GM12878 (cell line): Measurements from ENCODE around the gene PCDHA12. TPM values are rescaled to one million over a fixed set of nuclear protein-coding genes. Genes with fewer than 3 reads are reported as not detected.

Experiments
- ATAC-seq: fragments of 200-7000 bp; cut with Tn5 transposase; 3 replicates; pipeline ENCODE4 v1.9.1; 2020; ENCODE audit warnings: mild to moderate bottlenecking, moderate library complexity
- BruUV-seq: library from RNA; stranded (reverse); fragments of 400-500 nt; replicated peaks from 2 replicates; lab custom pipeline; 2021; lab: Mats Ljungman, UMichigan
- CTCF ChIA-PET: fragments of 300-600 bp; sonication (Branson Sonifier 250); formaldehyde crosslinking; extraction: SDS; loops from one replicate; lab custom pipeline; 2021; ENCODE audit warnings: inconsistent platforms; lab: Yijun Ruan, JAX
- POLR2A ChIA-PET: fragments of 350-600 bp; formaldehyde crosslinking; extraction: SDS; loops from one replicate; lab custom pipeline; 2021; ENCODE audit warnings: inconsistent platforms; lab: Charles Lee
- RAD21 ChIA-PET: fragments of 300-600 bp; sonication (Branson Sonifier 250); formaldehyde crosslinking; loops from one replicate; lab custom pipeline; 2023; ENCODE audit warnings: antibody characterized with exemption; ENCODE audit not compliant: unreplicated experiment; lab: Charles Lee
- SMC1A ChIA-PET: fragments of 300-600 bp; sonication (Branson Sonifier 250); formaldehyde crosslinking; loops from one replicate; lab custom pipeline; 2023; ENCODE audit not compliant: unreplicated experiment, uncharacterized antibody; lab: Charles Lee
- DNase-seq: peaks from one replicate; pipeline ENCODE4 v3.0.0-alpha.2; 2011; ENCODE audit warnings: low read depth, low spot score
- FAIRE-seq: peaks from 3 replicates; lab custom pipeline; 2011; peaks lifted over from hg19 to GRCh38; lab: Jason Lieb, UNC
- H2AFZ ChIP-seq: 2 replicates; pipeline ENCODE4 v1.6.0; 2011; ENCODE audit warnings: low read depth, low read length, control low read depth; ENCODE audit not compliant: control insufficient read depth
- H3K27ac ChIP-seq: 2 replicates; pipeline ENCODE4 v1.5.1; 2011; ENCODE audit warnings: control low read depth; ENCODE audit not compliant: control insufficient read depth, insufficient read depth
- H3K27me3 ChIP-seq, 2 experiments: replicated peaks in 1 of 2; 2 replicates each; pipeline versions ENCODE4 v1.6.0 to v1.6.1; 2011; ENCODE audit warnings: low read length in 1 of 2; ENCODE audit not compliant: control insufficient read depth in 2 of 2, insufficient read depth in 2 of 2
- H3K36me3 ChIP-seq, 2 experiments: 2 replicates each; pipeline ENCODE4 v1.5.1; 2011; ENCODE audit warnings: low read length in 1 of 2; ENCODE audit not compliant: control insufficient read depth in 2 of 2, insufficient read depth in 2 of 2
- H3K4me1 ChIP-seq: 2 replicates; pipeline ENCODE4 v1.6.1; 2011; ENCODE audit warnings: mild to moderate bottlenecking, low read length, moderate library complexity, mixed read lengths; ENCODE audit not compliant: control insufficient read depth, insufficient read depth
- H3K4me2 ChIP-seq: 2 replicates; pipeline ENCODE4 v1.6.0; 2011; ENCODE audit warnings: control low read depth; ENCODE audit not compliant: control insufficient read depth, insufficient read depth
- H3K4me3 ChIP-seq: fragments of 200-600 bp; sonication (generic); 2 replicates; pipeline ENCODE4 v1.5.1; 2016
- H3K79me2 ChIP-seq: 2 replicates; pipeline ENCODE4 v1.6.0; 2011; ENCODE audit warnings: low read length; ENCODE audit not compliant: control insufficient read depth, insufficient read depth
- H3K9ac ChIP-seq: 2 replicates; pipeline ENCODE4 v1.8.0; 2011; ENCODE audit warnings: low read length, control low read depth, mixed read lengths; ENCODE audit not compliant: control insufficient read depth, insufficient read depth
- H3K9me3 ChIP-seq: replicated peaks from 3 replicates; pipeline ENCODE4 v1.5.1; 2011; ENCODE audit warnings: mild to moderate bottlenecking, low read length; ENCODE audit not compliant: control insufficient read depth, insufficient read depth
- H4K20me1 ChIP-seq: 2 replicates; pipeline ENCODE4 v1.6.0; 2011; ENCODE audit not compliant: control insufficient read depth, insufficient read depth
- BACH1 ChIP-seq: fragments of 450-650 bp; IDR thresholded peaks from 2 replicates; pipeline ENCODE4 v1.6.1; 2017; ENCODE audit warnings: mild to moderate bottlenecking, borderline replicate concordance
- CEBPB ChIP-seq, 2 experiments: fragments of 150-350 bp in 1 of 2; IDR thresholded peaks; 2 replicates each; pipeline ENCODE4 v1.6.1; 2012 to 2014; ENCODE audit warnings: low read depth in 2 of 2, low read length in 2 of 2, borderline replicate concordance in 1 of 2, inconsistent platforms in 1 of 2
- CREM ChIP-seq: IDR thresholded peaks from 2 replicates; pipeline ENCODE4 v1.6.1; 2014; ENCODE audit warnings: antibody characterized with exemption, low read depth
- E2F4 ChIP-seq: IDR thresholded peaks from 2 replicates; pipeline ENCODE4 v1.6.1; 2012; ENCODE audit warnings: low read depth, low read length, improper control_type of control experiment
- EP300 ChIP-seq, 2 experiments: fragments of 150-350 bp in 1 of 2; IDR thresholded peaks; 2 replicates each; pipeline ENCODE4 v1.6.1; 2011 to 2012; ENCODE audit warnings: low read depth in 2 of 2, low read length in 2 of 2, borderline replicate concordance in 1 of 2, improper control_type of control experiment in 1 of 2, inconsistent platforms in 1 of 2; ENCODE audit not compliant: control insufficient read depth in 1 of 2
- FOXK2 ChIP-seq: fragments of 450-650 bp; IDR thresholded peaks from 2 replicates; pipeline ENCODE4 v1.6.1; 2017; ENCODE audit warnings: mild to moderate bottlenecking, moderate library complexity
- HDAC6 ChIP-seq: fragments of 200-600 bp; sonication (generic); IDR thresholded peaks from one replicate; pipeline ENCODE4 v1.8.0; 2017; ENCODE audit warnings: antibody characterized with exemption; ENCODE audit not compliant: unreplicated experiment
- HSF1 ChIP-seq: fragments of 150-350 bp; IDR thresholded peaks from 2 replicates; pipeline ENCODE4 v1.6.1; 2014; ENCODE audit warnings: mild to moderate bottlenecking, low read depth, low read length
- PAX5 ChIP-seq: IDR thresholded peaks from 2 replicates; pipeline ENCODE4 v1.6.1; 2011; ENCODE audit warnings: low read depth, low read length, borderline replicate concordance
- RELA ChIP-seq: fragments of 450-650 bp; IDR thresholded peaks from 2 replicates; pipeline ENCODE4 v1.8.0; 2014; ENCODE audit warnings: borderline replicate concordance; ENCODE audit not compliant: partially characterized antibody
- SMC3 ChIP-seq: IDR thresholded peaks from 2 replicates; pipeline ENCODE4 v1.6.1; 2011; ENCODE audit warnings: low read length, improper control_type of control experiment, borderline replicate concordance
- WGBS: methylation state at CpG from one replicate; pipeline ENCODE4 v1.1.6; 2016; ENCODE audit warnings: low lambda C conversion rate; ENCODE audit not compliant: insufficient replicate concordance, insufficient coverage; ENCODE audit errors: missing lambda C conversion rate; 5-methylcytosine and 5-hydroxymethylcytosine counted together
- in situ Hi-C: fragments of 300-500 bp; cut with MboI; formaldehyde crosslinking; loops from 9 replicates; pipeline ENCODE4 v1.14.3; 2018; ENCODE audit warnings: mixed read lengths
- intact Hi-C: fragments of 100-400 bp; cut with micrococcal nuclease; formaldehyde crosslinking; loops from one replicate; pipeline ENCODE4 v1.14.2; 2022; ENCODE audit not compliant: unreplicated experiment
- polyA plus RNA-seq, 11 experiments: library from polyadenylated mRNA; depleted of rRNA in 4 of 11; unstranded in 6 of 11; stranded (reverse) in 5 of 11; fragments of >200 nt; fragmentation: Nextera tagmentation in 4 of 11; fragmentation: Illumina TruSeq in 1 of 11; extraction: Ambion mirVana in 4 of 11; extraction: Trizol in 1 of 11; gene quantifications; 1 replicate in 1 of 11; 2 replicates in 10 of 11; pipeline versions ENCODE4 v1.2.1 to v1.2.3, GENCODE V29; 2011 to 2016; ENCODE audit warnings: inconsistent platforms in 2 of 11, missing spikeins in 2 of 11, low read depth in 1 of 11
- total RNA-seq, 4 experiments: library from RNA; depleted of rRNA in 3 of 4; stranded (reverse); fragments of >200 nt in 3 of 4; fragmentation: Illumina TruSeq in 1 of 4; extraction: Trizol in 1 of 4; gene quantifications; 2 replicates each; pipeline versions ENCODE4 v1.2.1 to v1.2.3, GENCODE V29; 2013 to 2021
- TF ChIP-seq, protein P1 (sequence below): fragments of 450-650 bp; formaldehyde crosslinking; IDR thresholded peaks from 2 replicates; pipeline ENCODE4 v1.5.0; 2022; ENCODE audit warnings: mild to moderate bottlenecking, missing genetic modification characterization
- TF ChIP-seq, protein P2 (sequence below): IDR thresholded peaks from 2 replicates; pipeline ENCODE4 v1.6.1; 2012; ENCODE audit warnings: low read depth, low read length, improper control_type of control experiment

Gene PCDHA12
- total and polyA plus RNA-seq, 10 of the 15 experiments (the other 5 are each of a cell fraction or from before 2014, with no cell fraction given): not detected

DNA sequence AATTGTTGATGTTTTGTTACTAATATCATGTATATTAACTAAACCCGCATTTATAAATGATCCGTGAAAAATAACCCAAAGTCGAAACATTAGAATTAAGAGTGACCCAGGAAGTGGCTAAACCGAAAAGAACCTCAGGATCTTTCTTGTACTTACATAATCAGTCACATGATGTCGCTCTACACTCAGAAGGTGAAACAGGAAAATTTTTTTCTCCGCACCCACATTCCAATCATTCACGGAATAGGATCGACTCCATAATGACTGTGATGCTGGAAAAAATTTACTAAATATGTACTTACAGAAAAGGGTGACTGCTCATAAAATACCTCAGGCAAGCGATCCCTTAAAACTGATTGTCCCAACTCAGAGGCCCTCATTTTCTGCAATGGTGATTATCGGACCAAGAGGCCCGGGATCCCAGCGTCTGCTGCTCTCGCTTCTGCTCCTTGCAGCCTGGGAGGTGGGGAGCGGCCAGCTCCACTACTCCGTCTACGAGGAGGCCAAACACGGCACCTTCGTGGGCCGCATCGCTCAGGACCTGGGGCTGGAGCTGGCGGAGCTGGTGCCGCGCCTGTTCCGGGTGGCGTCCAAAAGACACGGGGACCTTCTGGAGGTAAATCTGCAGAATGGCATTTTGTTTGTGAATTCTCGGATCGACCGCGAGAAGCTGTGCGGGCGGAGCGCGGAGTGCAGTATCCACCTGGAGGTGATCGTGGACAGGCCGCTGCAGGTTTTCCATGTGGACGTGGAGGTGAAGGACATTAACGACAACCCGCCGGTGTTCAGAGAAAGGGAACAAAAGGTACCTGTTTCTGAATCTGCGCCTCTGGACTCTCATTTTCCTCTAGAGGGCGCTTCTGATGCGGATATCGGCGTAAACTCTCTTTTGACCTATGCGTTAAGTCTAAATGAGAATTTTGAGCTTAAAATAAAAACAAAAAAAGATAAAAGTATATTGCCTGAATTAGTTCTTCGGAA, at the start of gene PCDHA12 (continued):
- TF ChIP-seq, protein P1, sequence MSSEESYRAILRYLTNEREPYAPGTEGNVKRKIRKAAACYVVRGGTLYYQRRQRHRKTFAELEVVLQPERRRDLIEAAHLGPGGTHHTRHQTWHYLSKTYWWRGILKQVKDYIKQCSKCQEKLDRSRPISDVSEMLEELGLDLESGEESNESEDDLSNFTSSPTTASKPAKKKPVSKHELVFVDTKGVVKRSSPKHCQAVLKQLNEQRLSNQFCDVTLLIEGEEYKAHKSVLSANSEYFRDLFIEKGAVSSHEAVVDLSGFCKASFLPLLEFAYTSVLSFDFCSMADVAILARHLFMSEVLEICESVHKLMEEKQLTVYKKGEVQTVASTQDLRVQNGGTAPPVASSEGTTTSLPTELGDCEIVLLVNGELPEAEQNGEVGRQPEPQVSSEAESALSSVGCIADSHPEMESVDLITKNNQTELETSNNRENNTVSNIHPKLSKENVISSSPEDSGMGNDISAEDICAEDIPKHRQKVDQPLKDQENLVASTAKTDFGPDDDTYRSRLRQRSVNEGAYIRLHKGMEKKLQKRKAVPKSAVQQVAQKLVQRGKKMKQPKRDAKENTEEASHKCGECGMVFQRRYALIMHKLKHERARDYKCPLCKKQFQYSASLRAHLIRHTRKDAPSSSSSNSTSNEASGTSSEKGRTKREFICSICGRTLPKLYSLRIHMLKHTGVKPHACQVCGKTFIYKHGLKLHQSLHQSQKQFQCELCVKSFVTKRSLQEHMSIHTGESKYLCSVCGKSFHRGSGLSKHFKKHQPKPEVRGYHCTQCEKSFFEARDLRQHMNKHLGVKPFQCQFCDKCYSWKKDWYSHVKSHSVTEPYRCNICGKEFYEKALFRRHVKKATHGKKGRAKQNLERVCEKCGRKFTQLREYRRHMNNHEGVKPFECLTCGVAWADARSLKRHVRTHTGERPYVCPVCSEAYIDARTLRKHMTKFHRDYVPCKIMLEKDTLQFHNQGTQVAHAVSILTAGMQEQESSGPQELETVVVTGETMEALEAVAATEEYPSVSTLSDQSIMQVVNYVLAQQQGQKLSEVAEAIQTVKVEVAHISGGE: no peak

- no peak within 1 kb of the TSS for H3K4me3 ChIP-seq
- no peak for FAIRE-seq
- no peak for DNase-seq
- no peak within 1 kb of the TSS for H3K4me2 ChIP-seq
- no peaks in the 10 kb centered on the region for H3K4me1 ChIP-seq
- ATAC-seq: no peak
- no peaks in the 10 kb centered on the region for H4K20me1 ChIP-seq
- no peak within 1 kb of the TSS for H2AFZ ChIP-seq
- SMC1A ChIA-PET: no interaction called here
- intact Hi-C loops: no loop called here
- no peaks in the 10 kb centered on the region for H3K79me2 ChIP-seq
- H3K27ac ChIP-seq: no peak within 1 kb of the TSS
- in situ Hi-C loops: no loop called here
- RAD21 ChIA-PET: no interaction called here
- 46% methylated on average over 27 of the region's 27 CpGs for WGBS
- H3K9me3 ChIP-seq: no peaks in the 10 kb centered on the region; the same call in 1 of the 3 replicates
- BruUV-seq: no TSS peak
- CTCF ChIA-PET: no interaction called here
- POLR2A ChIA-PET: no interaction called here
- no peaks in the 10 kb centered on the region for H3K27me3 ChIP-seq
- H3K9ac ChIP-seq: no peak within 1 kb of the TSS
- no peaks in the 10 kb centered on the region for H3K36me3 ChIP-seq
- TF ChIP-seq CEBPB (IDR thresholded peaks at IDR 0.05; ENCODE audit: borderline replicate concordance in 1 of 2, low read depth in 2 of 2, low read length in 2 of 2) (no peak), RELA (no peak), EP300 (IDR thresholded peaks at IDR 0.05; ENCODE audit: borderline replicate concordance in 1 of 2, control insufficient read depth in 1 of 2, low read depth in 2 of 2, low read length in 2 of 2) (no peak), BACH1 (no peak), HDAC6 (no peak), CREM (no peak), HSF1 (no peak), E2F4 (no peak), PAX5 (no peak), FOXK2 (no peak), SMC3 (no peak)
- TF ChIP-seq, protein P2, sequence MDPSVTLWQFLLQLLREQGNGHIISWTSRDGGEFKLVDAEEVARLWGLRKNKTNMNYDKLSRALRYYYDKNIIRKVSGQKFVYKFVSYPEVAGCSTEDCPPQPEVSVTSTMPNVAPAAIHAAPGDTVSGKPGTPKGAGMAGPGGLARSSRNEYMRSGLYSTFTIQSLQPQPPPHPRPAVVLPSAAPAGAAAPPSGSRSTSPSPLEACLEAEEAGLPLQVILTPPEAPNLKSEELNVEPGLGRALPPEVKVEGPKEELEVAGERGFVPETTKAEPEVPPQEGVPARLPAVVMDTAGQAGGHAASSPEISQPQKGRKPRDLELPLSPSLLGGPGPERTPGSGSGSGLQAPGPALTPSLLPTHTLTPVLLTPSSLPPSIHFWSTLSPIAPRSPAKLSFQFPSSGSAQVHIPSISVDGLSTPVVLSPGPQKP: no peak
Observed at GRCh38 chr5:140827704-140828361, 47.3 kb upstream of the PCDHA12 start, which contains the start of gene PCDHA6. Gene PCDHA6, plus strand, starts transcription at chr5:140827960. Its CDS starts 132 bp downstream, at chr5:140828092.
